Activated CD8-positive, alpha-beta T cell treated with anti-CD3 and anti-CD28 coated beads for 36 hours (primary cell): ENCODE measurements around the gene DPF3. TPM values are rescaled to one million over a fixed set of nuclear protein-coding genes. Genes with fewer than 3 reads are reported as not detected.

Experiments
- ATAC-seq: fragments of 200-7000 bp; cut with Tn5 transposase; one replicate; pipeline ENCODE4 v1.10.0; 2021; ENCODE audit warnings: mild to moderate bottlenecking, moderate library complexity
- CTCF ChIA-PET: fragments of 350-600 bp; sonication (Branson Sonifier 250); formaldehyde crosslinking; loops from one replicate; lab custom pipeline; 2021; ENCODE audit warnings: antibody characterized with exemption; lab: Charles Lee
- POLR2A ChIA-PET: fragments of 350-600 bp; sonication (Branson Sonifier 250); formaldehyde crosslinking; loops from one replicate; lab custom pipeline; 2021; ENCODE audit warnings: antibody characterized with exemption; lab: Charles Lee
- DNase-seq: peaks from one replicate; pipeline ENCODE4 v3.0.0-alpha.2; 2020
- H3K27ac Mint-ChIP-seq: one replicate; pipeline ENCODE4 v1.8.0; 2021; ENCODE audit warnings: mild to moderate bottlenecking, mixed read lengths
- H3K27me3 Mint-ChIP-seq: one replicate; pipeline ENCODE4 v1.8.0; 2021; ENCODE audit warnings: mixed read lengths
- H3K36me3 Mint-ChIP-seq: one replicate; pipeline ENCODE4 v1.8.0; 2021; ENCODE audit warnings: low read depth, mixed read lengths
- H3K4me1 Mint-ChIP-seq: one replicate; pipeline ENCODE4 v1.8.0; 2021; ENCODE audit warnings: low read depth, mixed read lengths
- H3K4me3 Mint-ChIP-seq: one replicate; pipeline ENCODE4 v1.8.0; 2021; ENCODE audit warnings: mild to moderate bottlenecking, moderate library complexity, mixed read lengths
- H3K9me3 Mint-ChIP-seq: one replicate; pipeline ENCODE4 v1.8.0; 2021; ENCODE audit warnings: mixed read lengths
- CTCF ChIP-seq: fragments of 200-600 bp; IDR thresholded peaks from one replicate; pipeline ENCODE4 v1.8.0; 2022; ENCODE audit warnings: antibody characterized with exemption, mild to moderate bottlenecking
- intact Hi-C: fragments of 100-400 bp; cut with micrococcal nuclease; formaldehyde crosslinking; loops from one replicate; pipeline ENCODE4 v1.10.0; 2022
- total RNA-seq, 2 experiments: library from RNA; stranded (reverse); gene quantifications; one replicate each; pipeline ENCODE4 v1.2.3, GENCODE V29; 2021

Gene DPF3
- total RNA-seq, 2 experiments from 2014 or later, result 0.13 to 0.54 TPM

GRCh38 chr14:72800296-72800695 is 93.6 kb downstream of the DPF3 start:
- peaks cover 8% of the 10 kb centered on the region for H3K4me1 Mint-ChIP-seq
- no peaks in the 10 kb centered on the region for H3K9me3 Mint-ChIP-seq
- intact Hi-C loops, result no loop called here
- DNase-seq, result no peak
- no peak overlapping the region for H3K27ac Mint-ChIP-seq
- ChIA-PET CTCF (no interaction called here), POLR2A (no interaction called here)
- ATAC-seq, result no peak
- no peaks in the 10 kb centered on the region for H3K27me3 Mint-ChIP-seq
- no peaks in the 10 kb centered on the region for H3K36me3 Mint-ChIP-seq
- H3K4me3 Mint-ChIP-seq, result no peak overlapping the region
- TF ChIP-seq CTCF, result no peak

GRCh38 chr14:72796935-72797334 is 97.0 kb downstream of the DPF3 start:
- H3K27me3 Mint-ChIP-seq, result peaks cover 3% of the 10 kb centered on the region
- ChIA-PET CTCF (interaction anchor here (0.7 to 1.2 kb wide), 2 partner anchors 9 to 20 kb away, joined by 3 read pairs; no protein-coding TSS in a partner anchor), POLR2A (no interaction called here)
- H3K27ac Mint-ChIP-seq, result no peak overlapping the region
- H3K9me3 Mint-ChIP-seq, result no peaks in the 10 kb centered on the region
- H3K4me1 Mint-ChIP-seq, result peaks cover 8% of the 10 kb centered on the region
- DNase-seq, result no peak
- H3K36me3 Mint-ChIP-seq, result no peaks in the 10 kb centered on the region
- no peak for TF ChIP-seq CTCF
- no peak for ATAC-seq
- no peak overlapping the region for H3K4me3 Mint-ChIP-seq
- intact Hi-C loops, result no loop called here

- peaks cover 3% of the 10 kb centered on the region for H3K27me3 Mint-ChIP-seq
- TF ChIP-seq CTCF, result no peak
- H3K9me3 Mint-ChIP-seq, result no peaks in the 10 kb centered on the region
- no peaks in the 10 kb centered on the region for H3K36me3 Mint-ChIP-seq
- CTCF ChIA-PET, result no interaction called here
- no peak for DNase-seq
- H3K4me3 Mint-ChIP-seq, result no peak overlapping the region
- no peak overlapping the region for H3K27ac Mint-ChIP-seq
- no peak for ATAC-seq
- POLR2A ChIA-PET, result interaction anchor here (0.9 kb wide), 1 partner anchor 13 kb away, joined by 3 read pairs; no protein-coding TSS in a partner anchor
- H3K4me1 Mint-ChIP-seq, result no peaks in the 10 kb centered on the region
- intact Hi-C loops, result no loop called here
These were observed 100.6 kb downstream of the DPF3 start for GRCh38 chr14:72793156-72793939.

- no peak overlapping the region for H3K27ac Mint-ChIP-seq
- no peak for ATAC-seq
- DNase-seq, result no peak
- H3K9me3 Mint-ChIP-seq, result no peaks in the 10 kb centered on the region
- peaks cover 3% of the 10 kb centered on the region for H3K27me3 Mint-ChIP-seq
- TF ChIP-seq CTCF, result no peak
- intact Hi-C loops, result no loop called here
- H3K36me3 Mint-ChIP-seq, result no peaks in the 10 kb centered on the region
- H3K4me3 Mint-ChIP-seq, result no peak overlapping the region
- CTCF ChIA-PET, result no interaction called here
- POLR2A ChIA-PET, result no interaction called here
- no peaks in the 10 kb centered on the region for H3K4me1 Mint-ChIP-seq
These were observed 101.7 kb downstream of the DPF3 start for GRCh38 chr14:72792051-72792788.
